AG04449 (cell line): ENCODE data around the gene ITPR2.
"Not testable (repeated sequence)": the region's sequence is repeated elsewhere in the genome, so short reads cannot be mapped to it uniquely, and the experiment has no call there.

Experiments used
- CTCF ChIA-PET: fragments of 350-600 bp; formaldehyde crosslinking; extraction: SDS; loops from one replicate; lab custom pipeline; 2021; ENCODE audit warnings: antibody characterized with exemption; lab: Yijun Ruan, JAX
- POLR2A ChIA-PET: fragments of 400-600, 350-600 bp; formaldehyde crosslinking; extraction: SDS; loops from one replicate; lab custom pipeline; 2020; ENCODE audit warnings: antibody characterized with exemption, inconsistent platforms; lab: Yijun Ruan, JAX
- DNase-seq: peaks from one replicate; pipeline ENCODE4 v3.0.0-alpha.2; 2010; ENCODE audit warnings: low read depth, low spot score
- H3K4me3 ChIP-seq: 2 replicates; pipeline ENCODE4 v1.5.1; 2011; ENCODE audit warnings: low read depth, mild to moderate bottlenecking, control low read depth, low read length
- TF ChIP-seq, protein P1 (sequence below): IDR thresholded peaks from one replicate; pipeline ENCODE4 v1.5.1; 2011; ENCODE audit warnings: mild to moderate bottlenecking, moderate library complexity, low read length, control low read depth, inconsistent platforms; ENCODE audit not compliant: insufficient read depth; ENCODE audit errors: missing control alignments

The ITPR2 gene

DNA sequence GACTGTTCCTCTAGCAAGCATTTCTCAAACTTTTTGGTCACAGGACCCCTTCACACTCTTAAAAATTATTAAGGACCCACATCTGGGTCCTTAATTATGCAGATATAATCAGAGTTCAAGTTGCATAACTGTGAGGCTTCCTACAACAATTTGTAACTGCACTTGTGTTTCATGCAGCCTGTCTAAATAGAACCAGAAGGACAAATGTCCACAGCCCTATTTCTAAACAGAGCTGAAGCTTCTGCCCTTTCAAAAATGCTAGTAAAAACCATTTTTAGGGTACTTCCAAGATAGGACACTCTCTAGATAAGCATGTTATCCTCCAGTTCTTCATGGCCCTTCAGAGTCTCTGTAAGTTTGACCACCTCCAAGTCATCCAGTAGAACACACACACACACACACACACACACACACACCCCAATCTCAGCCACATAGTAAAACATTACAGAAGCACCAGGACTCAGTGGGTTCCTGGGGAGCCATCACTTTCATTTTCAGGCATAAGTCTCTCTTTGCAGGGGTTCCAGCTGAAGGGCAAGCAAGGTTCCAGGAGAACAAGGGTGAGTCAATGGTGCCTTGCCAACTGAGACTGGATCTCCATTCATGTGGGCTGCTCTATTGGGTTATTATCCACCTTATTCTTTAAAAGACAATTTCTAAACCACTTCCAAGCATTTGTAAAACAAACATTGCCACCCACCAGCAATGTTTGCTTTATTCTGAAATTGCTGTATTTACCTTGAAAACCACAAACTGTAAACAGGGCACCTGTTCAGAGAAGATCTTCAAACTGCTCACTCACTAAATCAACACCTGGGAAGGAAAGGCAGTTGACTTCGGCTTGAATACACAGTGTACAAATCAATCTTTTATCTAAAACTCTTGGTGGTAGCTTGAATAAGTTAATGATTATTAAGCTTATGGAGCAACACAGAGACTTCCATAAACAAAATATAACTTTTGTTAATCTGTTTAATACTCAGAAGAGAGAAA is 64.1 kb downstream of the ITPR2 start:
- POLR2A ChIA-PET, result no interaction called here
- no peak overlapping the region for H3K4me3 ChIP-seq
- CTCF ChIA-PET, result interaction anchor here (0.6 kb wide), 1 partner anchor 372 kb away, joined by 3 read pairs; no protein-coding TSS in a partner anchor
- TF ChIP-seq, protein P1, sequence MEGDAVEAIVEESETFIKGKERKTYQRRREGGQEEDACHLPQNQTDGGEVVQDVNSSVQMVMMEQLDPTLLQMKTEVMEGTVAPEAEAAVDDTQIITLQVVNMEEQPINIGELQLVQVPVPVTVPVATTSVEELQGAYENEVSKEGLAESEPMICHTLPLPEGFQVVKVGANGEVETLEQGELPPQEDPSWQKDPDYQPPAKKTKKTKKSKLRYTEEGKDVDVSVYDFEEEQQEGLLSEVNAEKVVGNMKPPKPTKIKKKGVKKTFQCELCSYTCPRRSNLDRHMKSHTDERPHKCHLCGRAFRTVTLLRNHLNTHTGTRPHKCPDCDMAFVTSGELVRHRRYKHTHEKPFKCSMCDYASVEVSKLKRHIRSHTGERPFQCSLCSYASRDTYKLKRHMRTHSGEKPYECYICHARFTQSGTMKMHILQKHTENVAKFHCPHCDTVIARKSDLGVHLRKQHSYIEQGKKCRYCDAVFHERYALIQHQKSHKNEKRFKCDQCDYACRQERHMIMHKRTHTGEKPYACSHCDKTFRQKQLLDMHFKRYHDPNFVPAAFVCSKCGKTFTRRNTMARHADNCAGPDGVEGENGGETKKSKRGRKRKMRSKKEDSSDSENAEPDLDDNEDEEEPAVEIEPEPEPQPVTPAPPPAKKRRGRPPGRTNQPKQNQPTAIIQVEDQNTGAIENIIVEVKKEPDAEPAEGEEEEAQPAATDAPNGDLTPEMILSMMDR, result no peak
- no peak for DNase-seq

DNA sequence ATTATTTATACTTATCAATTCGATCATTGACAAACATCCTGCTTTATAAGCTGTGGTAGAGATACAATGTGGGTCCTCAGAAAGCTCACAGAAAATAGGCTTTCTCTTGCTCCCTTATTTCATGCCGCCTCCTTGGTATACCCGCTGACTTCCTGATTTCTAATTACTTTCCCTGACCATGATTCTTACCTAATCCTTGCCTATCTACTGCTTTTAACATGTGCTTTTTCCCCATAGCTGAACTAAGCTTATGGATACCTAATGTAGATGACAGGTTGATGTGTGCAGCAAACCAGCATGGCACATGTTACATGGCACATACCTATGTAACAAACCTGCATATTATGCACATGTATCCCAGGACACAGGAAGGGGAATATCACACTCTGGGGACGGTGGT is 65.1 kb downstream of the ITPR2 start:
- H3K4me3 ChIP-seq, result no peak overlapping the region
- TF ChIP-seq, protein P1, result no peak
- ChIA-PET CTCF (no interaction called here), POLR2A (no interaction called here)
- no peak for DNase-seq

GRCh38 chr12:26767116-26767515 is 65.9 kb downstream of the ITPR2 start:
- ChIA-PET CTCF (no interaction called here), POLR2A (no interaction called here)
- DNase-seq, result no peak
- no peak overlapping the region for H3K4me3 ChIP-seq
- TF ChIP-seq, protein P1, result no peak

DNA sequence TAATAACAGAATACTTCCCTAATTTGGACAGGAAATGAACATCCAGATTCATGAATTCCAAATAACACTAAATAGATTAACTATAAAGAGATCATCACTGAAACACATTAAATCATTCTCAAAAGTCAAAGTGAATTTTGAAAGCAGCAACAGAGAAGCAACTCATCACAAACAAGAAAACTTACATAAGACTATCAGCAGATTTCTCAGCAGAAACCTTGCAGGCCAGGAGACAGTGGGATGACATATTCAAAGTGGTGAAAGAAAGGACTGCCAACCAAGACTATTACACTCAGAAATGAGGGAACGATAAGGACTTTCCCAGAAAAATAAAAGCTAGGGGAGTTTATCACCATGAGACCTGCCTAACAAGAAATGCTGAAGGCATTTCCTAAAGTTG is 70.8 kb downstream of the ITPR2 start:
- ChIA-PET POLR2A (no interaction called here), CTCF (no interaction called here)
- DNase-seq, result no peak
- TF ChIP-seq, protein P1, result no peak
- no peak overlapping the region for H3K4me3 ChIP-seq

DNA sequence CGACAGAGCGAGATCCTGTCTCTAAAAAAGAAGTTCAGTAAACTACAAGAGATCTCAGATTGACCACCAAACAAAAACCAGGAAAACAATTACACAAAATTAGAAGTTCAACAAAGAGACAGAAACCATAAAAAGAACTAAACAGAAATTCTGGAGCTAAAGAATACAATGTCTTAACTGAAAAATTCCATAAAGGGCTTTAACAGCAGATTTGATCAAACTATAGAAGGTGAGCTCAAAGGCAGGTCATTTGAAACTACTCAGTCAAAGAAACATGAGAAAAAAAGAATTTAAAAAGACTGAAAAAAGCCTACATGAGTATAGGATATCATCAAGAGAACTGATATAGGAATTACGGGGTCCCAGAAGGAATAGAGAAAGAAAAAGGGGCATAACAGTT is 71.2 kb downstream of the ITPR2 start:
- H3K4me3 ChIP-seq, result no peak overlapping the region
- ChIA-PET POLR2A (no interaction called here), CTCF (no interaction called here)
- TF ChIP-seq, protein P1, result no peak
- DNase-seq, result no peak

- no peak for DNase-seq
- TF ChIP-seq, protein P1, result no peak
- POLR2A ChIA-PET, result no interaction called here
- H3K4me3 ChIP-seq, result no peak overlapping the region
- CTCF ChIA-PET, result no interaction called here
Observed at GRCh38 chr12:26760657-26761293, 72.2 kb downstream of the ITPR2 start.

- POLR2A ChIA-PET, DNase-seq, H3K4me3 ChIP-seq: not testable (repeated sequence)
- CTCF ChIA-PET, result interaction anchor here (1.2 kb wide), 1 partner anchor 78 kb away, joined by 3 read pairs; no protein-coding TSS in a partner anchor
Observed at GRCh38 chr12:26755362-26755761, 77.6 kb downstream of the ITPR2 start.
